Activated CD8-positive, alpha-beta T cell treated with anti-CD3 and anti-CD28 coated beads, Interleukin-2, amount 10 ng/mL, durations not matched to agents 7 days and 5 days (primary cell): ENCODE results near the gene CUEDC1. TPM values are rescaled to one million over a fixed set of nuclear protein-coding genes. Genes with fewer than 3 reads are reported as not detected.

Experiments
- ATAC-seq: fragments of 150-1000 bp; cut with Tn5 transposase; one replicate; pipeline ENCODE4 v1.10.0; 2021; ENCODE audit warnings: moderate library complexity
- CTCF ChIA-PET: fragments of 350-600 bp; sonication (Branson Sonifier 250); formaldehyde crosslinking; loops from one replicate; lab custom pipeline; 2021; ENCODE audit warnings: antibody characterized with exemption; lab: Charles Lee
- POLR2A ChIA-PET: fragments of 350-600 bp; sonication (Branson Sonifier 250); formaldehyde crosslinking; loops from one replicate; lab custom pipeline; 2021; ENCODE audit warnings: antibody characterized with exemption; lab: Charles Lee
- DNase-seq: peaks from one replicate; pipeline ENCODE4 v3.0.0-alpha.2; 2020
- H3K27ac Mint-ChIP-seq: one replicate; pipeline ENCODE4 v1.8.0; 2021; ENCODE audit warnings: mild to moderate bottlenecking, mixed read lengths
- H3K27me3 Mint-ChIP-seq: one replicate; pipeline ENCODE4 v1.8.0; 2021; ENCODE audit warnings: low read depth, mixed read lengths
- H3K36me3 Mint-ChIP-seq: one replicate; pipeline ENCODE4 v1.8.0; 2021; ENCODE audit warnings: low read depth, mixed read lengths
- H3K4me1 Mint-ChIP-seq: one replicate; pipeline ENCODE4 v1.8.0; 2021; ENCODE audit warnings: low read depth, mixed read lengths
- H3K4me3 Mint-ChIP-seq: one replicate; pipeline ENCODE4 v1.8.0; 2021; ENCODE audit warnings: mild to moderate bottlenecking, mixed read lengths
- H3K9me3 Mint-ChIP-seq: one replicate; pipeline ENCODE4 v1.8.0; 2022; ENCODE audit warnings: mixed read lengths; ENCODE audit not compliant: insufficient read depth
- total RNA-seq, 2 experiments: library from RNA; stranded (reverse); gene quantifications; one replicate each; pipeline ENCODE4 v1.2.3, GENCODE V29; 2021

The CUEDC1 gene
- total RNA-seq, 2 experiments from 2014 or later = 0.18 TPM; not detected in 1

DNA sequence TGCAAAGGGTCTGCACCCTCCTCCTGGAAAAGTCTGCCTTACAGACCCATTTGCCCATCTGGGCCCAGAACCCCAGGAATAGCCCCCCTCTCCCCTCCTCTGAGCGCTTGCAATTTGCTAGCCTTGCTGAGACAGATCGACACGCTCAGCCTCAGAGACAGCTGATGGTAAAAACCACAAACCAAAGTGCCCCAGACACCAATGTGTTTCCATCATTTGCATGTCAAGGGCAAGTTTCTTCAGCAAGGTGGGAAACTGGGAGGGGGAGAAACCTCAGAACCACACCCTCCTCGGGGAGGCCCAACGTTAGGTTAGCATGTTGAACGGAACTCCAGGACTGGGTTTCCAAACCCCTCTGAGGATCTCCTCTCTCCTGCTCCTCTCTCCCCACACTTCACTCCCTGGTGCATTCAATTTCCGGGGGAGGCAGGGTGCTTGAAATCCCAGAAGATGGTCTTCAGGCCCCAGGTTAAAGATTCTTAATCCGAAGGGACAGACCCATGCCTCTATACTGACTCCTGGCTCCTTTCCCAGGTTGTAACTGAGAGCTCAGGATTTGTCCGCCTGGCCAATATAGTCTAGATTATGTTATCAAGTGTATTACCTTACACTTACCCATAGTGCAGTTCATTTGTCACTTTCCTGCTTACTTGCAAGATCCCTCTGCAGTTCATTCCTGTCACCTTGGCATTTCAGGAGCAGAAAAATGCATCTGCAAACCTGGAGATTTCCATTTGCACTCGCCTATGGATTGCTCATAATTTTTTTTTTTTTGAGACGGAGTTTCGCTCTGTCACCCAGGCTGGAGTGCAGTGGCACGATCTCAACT, 1.3 kb upstream of the CUEDC1 start:
- POLR2A ChIA-PET = interaction anchor here (0.9 to 1.5 kb wide), 3 partner anchors 27 to 96 kb away, joined by 3 to 5 read pairs (median 3); no protein-coding TSS in a partner anchor
- DNase-seq = peak; percentile 77
- CTCF ChIA-PET = interaction anchor here (0.6 to 4.7 kb wide), 10 partner anchors 9 to 217 kb away, joined by 3 to 20 read pairs (median 3); no protein-coding TSS in a partner anchor
- Mint-ChIP-seq H3K27me3 (peaks cover 61% of the 10 kb centered on the region), H3K4me1 (peaks cover 29% of the 10 kb centered on the region), H3K36me3 (no peaks in the 10 kb centered on the region), H3K27ac (peak overlapping the region; percentile 18), H3K9me3 (no peaks in the 10 kb centered on the region), H3K4me3 (peak overlapping the region; percentile 10)
- peak; percentile 57 for ATAC-seq

DNA sequence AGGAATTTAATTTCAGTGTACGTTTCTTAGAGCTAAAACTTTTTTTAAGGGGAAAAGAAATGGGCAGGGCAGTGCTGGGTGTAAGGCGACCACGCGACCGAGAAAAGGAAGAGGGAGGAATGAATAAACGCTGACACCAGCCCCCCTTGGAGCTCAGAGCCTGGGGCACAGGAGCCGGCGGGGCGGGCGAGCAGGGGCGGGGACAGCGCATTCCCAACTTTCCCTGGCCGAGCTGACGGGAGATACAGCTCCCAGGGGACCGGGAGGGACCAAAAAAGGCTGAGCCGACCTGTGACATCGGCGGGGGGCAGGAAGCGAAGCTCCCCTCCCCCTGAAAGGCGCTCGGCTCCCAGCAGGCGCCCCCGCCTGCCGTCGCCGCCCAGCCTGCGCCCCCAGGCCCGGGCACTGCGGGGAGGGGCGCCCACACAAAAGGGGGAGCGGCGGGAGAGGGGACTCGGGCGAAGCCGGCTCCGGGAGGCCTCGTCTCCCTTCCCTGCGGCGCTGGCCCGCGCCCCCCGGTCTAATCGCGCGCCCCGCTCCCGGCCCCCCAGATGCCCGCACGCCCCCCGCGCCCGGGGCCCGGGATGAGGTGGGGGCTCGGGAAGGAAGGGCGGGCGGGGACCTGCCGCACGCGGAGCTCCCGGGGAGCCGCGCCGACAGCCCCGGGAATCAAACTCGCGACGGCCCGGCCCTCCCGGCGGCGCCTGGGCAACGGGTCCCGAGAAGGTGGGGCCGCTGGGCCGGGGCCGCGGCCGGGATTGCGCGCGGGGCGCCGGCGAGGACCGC, 622 bp downstream of the CUEDC1 start:
- H3K27me3 Mint-ChIP-seq = peaks cover 61% of the 10 kb centered on the region

DNA sequence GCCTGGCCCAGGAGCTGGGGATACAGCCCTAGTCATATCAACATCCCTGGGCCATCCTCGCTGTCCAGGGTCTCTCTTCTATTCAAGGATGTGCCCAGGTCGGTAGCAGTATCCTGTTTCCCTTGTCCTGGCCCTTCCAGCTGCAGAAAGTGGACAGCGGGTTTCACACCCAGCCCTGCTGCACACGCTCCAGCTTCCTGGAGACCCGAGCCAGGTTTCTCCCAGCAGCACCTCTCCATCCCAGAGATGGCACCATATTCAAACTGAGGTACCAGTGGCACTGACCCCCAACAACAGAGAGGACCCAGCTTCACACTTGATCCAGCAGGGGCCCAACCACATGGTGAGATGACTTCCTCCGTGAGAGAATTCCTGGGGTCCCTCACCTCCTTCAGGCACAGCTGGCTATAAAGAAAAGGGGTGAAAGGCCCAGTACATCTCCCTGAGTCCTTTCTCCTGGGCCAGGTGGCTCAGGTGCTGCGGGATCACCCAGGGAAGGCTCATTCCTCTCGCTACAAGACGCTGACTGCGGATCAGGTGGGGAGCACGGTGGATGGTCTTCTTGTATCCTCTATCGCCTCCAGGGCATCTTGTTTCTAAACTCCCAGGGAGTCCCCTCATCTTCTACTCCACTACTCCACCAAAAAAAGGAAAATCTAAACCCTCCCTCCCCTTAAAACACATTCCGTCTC, 1.4 kb downstream of the CUEDC1 start:
- peaks cover 59% of the 10 kb centered on the region for H3K27me3 Mint-ChIP-seq
- POLR2A ChIA-PET = no interaction called here
- peaks cover 46% of the 10 kb centered on the region for H3K4me1 Mint-ChIP-seq

More for the DNA sequence above, 622 bp downstream of the CUEDC1 start:
- ChIA-PET CTCF (interaction anchor here (1.1 to 4.7 kb wide), 6 partner anchors 15 to 94 kb away, joined by 3 to 20 read pairs (median 4); no protein-coding TSS in a partner anchor), POLR2A (no interaction called here)
- Mint-ChIP-seq H3K36me3 (no peaks in the 10 kb centered on the region), H3K27ac (no peak overlapping the region), H3K4me3 (peak overlapping the region; percentile 40), H3K9me3 (no peaks in the 10 kb centered on the region), H3K4me1 (peaks cover 41% of the 10 kb centered on the region)
- no peak for DNase-seq
- ATAC-seq = no peak

DNA sequence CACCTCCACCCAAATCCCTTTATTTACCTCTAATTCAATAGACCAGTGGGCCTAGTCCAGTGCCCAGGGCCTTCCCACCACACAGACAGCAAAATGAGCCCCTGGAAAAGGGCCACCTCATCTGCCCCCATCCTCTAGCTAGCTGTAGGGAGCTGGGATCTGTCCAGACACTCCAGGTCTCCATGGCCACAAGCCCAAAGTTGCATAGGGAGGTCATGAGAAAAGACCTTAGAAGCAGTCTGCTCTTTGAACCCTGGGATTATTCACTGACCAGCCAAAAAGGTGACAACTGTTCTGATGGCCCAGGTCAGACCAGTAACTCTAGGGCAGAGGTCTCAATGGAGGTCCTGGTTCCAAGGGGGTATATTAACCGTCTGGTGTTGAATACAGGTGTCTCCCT, 2.0 kb downstream of the CUEDC1 start:
- no peak for ATAC-seq
- no peaks in the 10 kb centered on the region for H3K36me3 Mint-ChIP-seq
- POLR2A ChIA-PET = no interaction called here
- CTCF ChIA-PET = interaction anchor here (0.8 to 4.7 kb wide), 8 partner anchors 14 to 170 kb away, joined by 3 to 20 read pairs (median 3); no protein-coding TSS in a partner anchor
- H3K9me3 Mint-ChIP-seq = no peaks in the 10 kb centered on the region
- no peak for DNase-seq
- peaks cover 63% of the 10 kb centered on the region for H3K27me3 Mint-ChIP-seq
- no peak overlapping the region for H3K4me3 Mint-ChIP-seq
- peaks cover 53% of the 10 kb centered on the region for H3K4me1 Mint-ChIP-seq
- no peak overlapping the region for H3K27ac Mint-ChIP-seq

More for the DNA sequence above, 1.4 kb downstream of the CUEDC1 start:
- ATAC-seq = no peak
- no peaks in the 10 kb centered on the region for H3K9me3 Mint-ChIP-seq
- peak overlapping the region; percentile 40 for H3K4me3 Mint-ChIP-seq
- H3K27ac Mint-ChIP-seq = no peak overlapping the region
- no peak for DNase-seq
- no peaks in the 10 kb centered on the region for H3K36me3 Mint-ChIP-seq
- CTCF ChIA-PET = interaction anchor here (1.2 to 4.7 kb wide), 6 partner anchors 14 to 170 kb away, joined by 3 to 20 read pairs (median 4); no protein-coding TSS in a partner anchor

DNA sequence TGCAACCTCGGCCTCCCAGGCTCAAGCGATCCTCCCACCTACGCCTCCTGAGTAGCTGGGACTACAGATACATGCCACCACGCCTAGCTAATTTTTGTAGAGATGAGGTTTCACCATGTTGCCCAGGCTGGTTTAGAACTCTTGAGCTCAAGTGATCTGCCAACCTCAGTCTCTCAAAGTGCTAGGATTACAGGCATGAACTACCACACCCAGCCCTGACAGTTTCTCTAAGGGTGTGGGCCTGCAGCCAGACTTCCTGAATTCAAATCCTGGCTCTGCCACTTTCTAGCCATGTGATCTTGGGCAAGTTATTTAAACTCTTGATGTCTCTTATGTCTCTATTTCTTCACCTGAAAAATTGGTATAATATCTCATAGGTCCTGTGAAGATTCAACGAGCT, 5.6 kb downstream of the CUEDC1 start:
- Mint-ChIP-seq H3K27me3 (peaks cover 58% of the 10 kb centered on the region), H3K9me3 (no peaks in the 10 kb centered on the region), H3K27ac (no peak overlapping the region), H3K36me3 (no peaks in the 10 kb centered on the region), H3K4me1 (peaks cover 47% of the 10 kb centered on the region), H3K4me3 (no peak overlapping the region)
- ATAC-seq (no peak), DNase-seq (no peak)
- POLR2A ChIA-PET = no interaction called here
- CTCF ChIA-PET = interaction anchor here (0.9 to 1.7 kb wide), 3 partner anchors 89 to 166 kb away, joined by 3 to 5 read pairs (median 3); no protein-coding TSS in a partner anchor

DNA sequence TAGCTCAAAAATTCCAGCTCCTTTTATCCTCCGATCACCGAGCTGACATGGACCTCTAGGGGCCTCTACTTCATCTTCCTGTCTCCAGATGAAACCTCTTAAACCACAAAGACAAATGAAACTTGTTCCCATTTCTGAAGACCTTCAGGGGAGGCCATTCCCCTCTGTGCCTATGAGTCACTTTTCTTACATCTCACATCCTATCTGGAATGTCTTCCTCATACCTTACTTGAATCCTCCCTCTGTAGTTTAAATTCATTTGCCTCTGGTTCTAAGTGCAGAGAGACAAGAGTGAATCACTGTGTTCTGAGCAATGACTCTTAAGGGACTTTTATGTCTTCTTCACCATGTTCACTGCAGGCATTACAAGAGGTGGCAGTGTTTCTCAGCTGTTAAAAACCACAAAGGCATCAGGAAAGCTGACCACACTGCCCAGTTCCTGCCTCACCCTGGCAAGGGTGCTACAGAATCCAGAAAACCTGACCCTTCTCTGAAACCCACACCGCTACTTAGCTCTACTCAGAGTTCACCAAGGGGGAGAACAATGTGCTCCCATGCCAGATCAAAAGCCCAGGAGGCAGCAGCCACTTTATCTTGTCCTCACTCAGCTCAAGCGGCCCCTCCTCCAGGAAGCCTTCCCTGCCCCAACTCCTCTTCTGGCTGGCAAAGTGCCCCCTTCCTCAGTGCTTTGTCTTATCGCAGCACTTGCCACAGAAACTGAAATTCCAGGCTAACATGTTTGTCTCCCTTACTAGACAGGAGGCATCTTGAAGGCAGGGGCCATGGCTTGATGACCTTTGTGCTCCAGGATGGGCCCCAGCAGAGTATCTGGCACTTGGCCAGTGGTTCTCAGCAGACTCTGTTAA, 6.4 kb downstream of the CUEDC1 start:
- H3K27ac Mint-ChIP-seq = no peak overlapping the region
- H3K4me1 Mint-ChIP-seq = peaks cover 44% of the 10 kb centered on the region
- peaks cover 55% of the 10 kb centered on the region for H3K27me3 Mint-ChIP-seq
- CTCF ChIA-PET = interaction anchor here (0.9 to 3.2 kb wide), 6 partner anchors 45 to 116 kb away, joined by 3 to 16 read pairs (median 4); no protein-coding TSS in a partner anchor
- POLR2A ChIA-PET = interaction anchor here (0.6 kb wide), 1 partner anchor 619 kb away, joined by 3 read pairs; no protein-coding TSS in a partner anchor
- no peak for ATAC-seq
- no peaks in the 10 kb centered on the region for H3K9me3 Mint-ChIP-seq
- H3K36me3 Mint-ChIP-seq = no peaks in the 10 kb centered on the region
- DNase-seq = no peak
- H3K4me3 Mint-ChIP-seq = no peak overlapping the region

DNA sequence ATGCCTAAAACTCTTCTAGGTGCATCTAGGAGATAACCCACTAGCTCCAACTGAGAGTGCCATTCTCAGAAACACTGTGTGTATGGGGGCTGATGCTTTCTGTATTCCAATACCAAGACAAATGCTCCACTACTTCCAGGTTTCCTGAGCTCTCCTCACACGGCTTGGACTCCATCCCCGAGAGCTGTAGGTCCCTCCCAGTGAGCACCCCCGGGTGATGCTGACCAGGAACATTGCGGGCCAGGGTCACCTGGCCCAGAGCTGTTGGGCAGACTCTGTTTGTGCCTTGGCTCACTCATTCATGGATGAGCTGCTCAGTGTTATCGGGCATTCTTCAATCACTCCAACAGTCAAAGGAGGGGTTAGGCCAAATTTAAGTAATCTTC, 7.0 kb downstream of the CUEDC1 start:
- no peak overlapping the region for H3K27ac Mint-ChIP-seq
- ChIA-PET POLR2A (no interaction called here), CTCF (interaction anchor here (0.9 to 3.2 kb wide), 7 partner anchors 46 to 224 kb away, joined by 3 to 16 read pairs (median 6); no protein-coding TSS in a partner anchor)
- peaks cover 55% of the 10 kb centered on the region for H3K27me3 Mint-ChIP-seq
- H3K9me3 Mint-ChIP-seq = no peaks in the 10 kb centered on the region
- H3K36me3 Mint-ChIP-seq = no peaks in the 10 kb centered on the region
- no peak overlapping the region for H3K4me3 Mint-ChIP-seq
- ATAC-seq = no peak
- DNase-seq = no peak
- peaks cover 44% of the 10 kb centered on the region for H3K4me1 Mint-ChIP-seq

DNA sequence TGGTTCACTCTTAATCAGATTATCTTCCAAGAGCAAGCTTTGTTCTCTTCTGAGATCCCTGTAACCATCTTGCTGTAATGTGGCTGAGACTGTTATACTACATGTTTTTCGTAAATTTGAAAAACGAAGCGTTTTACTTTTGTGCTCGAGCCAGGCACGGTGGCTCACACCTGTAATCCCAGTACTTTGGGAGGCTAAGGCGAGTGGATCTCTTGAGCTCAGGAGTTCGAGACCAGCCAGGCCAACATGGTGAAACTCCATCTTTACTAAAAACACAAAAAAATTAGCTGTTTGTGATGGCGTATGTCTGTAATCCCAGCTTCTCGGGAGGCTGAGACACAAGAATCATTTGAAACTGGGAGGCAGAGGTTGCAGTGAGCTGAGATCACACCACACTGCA, 7.8 kb downstream of the CUEDC1 start:
- peaks cover 41% of the 10 kb centered on the region for H3K4me1 Mint-ChIP-seq
- ChIA-PET POLR2A (interaction anchor here (0.6 kb wide), 1 partner anchor 806 kb away, joined by 3 read pairs; no protein-coding TSS in a partner anchor), CTCF (interaction anchor here (0.8 to 3.2 kb wide), 10 partner anchors 9 to 225 kb away, joined by 3 to 16 read pairs (median 6); no protein-coding TSS in a partner anchor)
- H3K27ac Mint-ChIP-seq = no peak overlapping the region
- H3K36me3 Mint-ChIP-seq = no peaks in the 10 kb centered on the region
- H3K27me3 Mint-ChIP-seq = peaks cover 48% of the 10 kb centered on the region
- ATAC-seq (no peak), DNase-seq (no peak)
- H3K9me3 Mint-ChIP-seq = no peaks in the 10 kb centered on the region
- peak overlapping the region; percentile 52 for H3K4me3 Mint-ChIP-seq

DNA sequence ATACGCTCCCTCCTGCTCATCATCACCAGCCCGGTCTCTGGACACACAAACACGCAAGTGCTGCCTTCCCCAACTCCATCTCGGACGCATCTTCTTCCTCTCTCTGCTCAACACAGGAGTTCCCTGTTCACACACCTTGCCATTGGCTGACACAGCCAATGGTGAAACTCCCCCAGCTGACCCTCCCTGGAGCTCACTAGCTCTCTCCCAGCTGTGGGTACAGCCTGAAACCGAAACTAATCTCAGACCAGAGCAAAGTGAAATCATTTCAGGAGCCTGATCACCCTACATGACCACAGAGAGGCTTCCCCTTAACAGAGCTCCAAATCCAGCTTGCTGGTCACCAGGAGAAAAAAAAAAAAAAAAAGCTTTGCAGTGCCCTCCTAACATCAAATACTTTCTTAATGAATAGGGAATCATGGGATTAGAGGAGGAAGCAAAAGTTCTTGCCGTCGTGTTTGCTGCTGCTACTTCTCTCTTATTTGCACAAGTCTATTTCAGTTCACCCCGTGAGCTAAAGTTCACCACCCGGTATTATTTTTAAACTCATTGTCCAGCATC, 8.3 kb downstream of the CUEDC1 start:
- no peak overlapping the region for H3K27ac Mint-ChIP-seq
- POLR2A ChIA-PET = interaction anchor here (0.6 kb wide), 1 partner anchor 807 kb away, joined by 3 read pairs; no protein-coding TSS in a partner anchor

More for the DNA sequence above, 8.3 kb downstream of the CUEDC1 start:
- H3K36me3 Mint-ChIP-seq = no peaks in the 10 kb centered on the region
- CTCF ChIA-PET = interaction anchor here (0.6 to 3.2 kb wide), 12 partner anchors 9 to 226 kb away, joined by 3 to 16 read pairs (median 4); no protein-coding TSS in a partner anchor
- H3K4me3 Mint-ChIP-seq = peak overlapping the region; percentile 52
- peaks cover 40% of the 10 kb centered on the region for H3K4me1 Mint-ChIP-seq
- H3K9me3 Mint-ChIP-seq = no peaks in the 10 kb centered on the region
- peaks cover 47% of the 10 kb centered on the region for H3K27me3 Mint-ChIP-seq
- DNase-seq (peak; percentile 60), ATAC-seq (peak; percentile 91)
